ENCODE measurements around the gene OOSP4A. TPM values are rescaled to one million over a fixed set of nuclear protein-coding genes. Genes with fewer than 3 reads are reported as not detected.

Gene OOSP4A
- total RNA-seq = not detected

DNA sequence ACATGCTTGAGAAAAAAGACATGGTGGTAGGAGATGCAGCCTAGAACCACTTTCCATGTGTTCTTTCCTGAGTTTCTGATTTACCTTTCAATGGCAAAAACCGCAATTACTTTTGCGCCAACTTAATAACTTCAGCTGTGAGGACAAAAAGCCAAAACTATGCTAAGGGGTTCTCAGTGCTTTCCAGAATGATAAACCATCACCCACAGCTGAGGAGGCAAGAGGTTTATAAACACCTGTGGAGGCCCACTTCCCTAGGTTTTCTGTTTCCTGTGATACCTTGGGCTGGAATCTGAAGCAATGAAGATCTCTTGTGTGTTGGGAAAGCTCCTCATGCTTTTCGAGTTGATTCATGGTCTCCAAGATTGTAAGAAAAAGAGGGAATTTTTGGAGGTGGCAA, at the start of gene OOSP4A:
TSS of gene OOSP4A (plus strand) at position 301 of the 400 bp plus-strand sequence. CDS start at position 301, 0 bp downstream.
- Histone ChIP-seq H3K4me1 (no peaks in the 10 kb centered on the region), H3K36me3 (no peaks in the 10 kb centered on the region), H3K27me3 (no peaks in the 10 kb centered on the region), H3K27ac (no peak within 1 kb of the TSS), H3K4me3 (no peak within 1 kb of the TSS), H3K9me3 (no peaks in the 10 kb centered on the region)
- TF ChIP-seq CTCF (IDR thresholded peaks at IDR 0.05) = no peak
- TF ChIP-seq POLR2A (IDR thresholded peaks at IDR 0.05) = no peak
- intact Hi-C loops (cut with DNase I; ENCODE audit: low total_unique reads) = no loop called here
- no peak for DNase-seq

GRCh38 chr11:59918480-59918879, 45.4 kb upstream of the OOSP4A start:
- Histone ChIP-seq H3K4me1 (no peaks in the 10 kb centered on the region), H3K9me3 (peaks cover 0 to 3% of the 10 kb centered on the region in 2 donors), H3K4me3 (no peak overlapping the region), H3K36me3 (no peaks in the 10 kb centered on the region), H3K27ac (no peak overlapping the region), H3K27me3 (no peaks in the 10 kb centered on the region)
- intact Hi-C loops (cut with DNase I; ENCODE audit: low total_unique reads) = no loop called here
- TF ChIP-seq POLR2A (IDR thresholded peaks at IDR 0.05) (no peak), CTCF (IDR thresholded peaks at IDR 0.05) (no peak)
- DNase-seq = no peak

DNA sequence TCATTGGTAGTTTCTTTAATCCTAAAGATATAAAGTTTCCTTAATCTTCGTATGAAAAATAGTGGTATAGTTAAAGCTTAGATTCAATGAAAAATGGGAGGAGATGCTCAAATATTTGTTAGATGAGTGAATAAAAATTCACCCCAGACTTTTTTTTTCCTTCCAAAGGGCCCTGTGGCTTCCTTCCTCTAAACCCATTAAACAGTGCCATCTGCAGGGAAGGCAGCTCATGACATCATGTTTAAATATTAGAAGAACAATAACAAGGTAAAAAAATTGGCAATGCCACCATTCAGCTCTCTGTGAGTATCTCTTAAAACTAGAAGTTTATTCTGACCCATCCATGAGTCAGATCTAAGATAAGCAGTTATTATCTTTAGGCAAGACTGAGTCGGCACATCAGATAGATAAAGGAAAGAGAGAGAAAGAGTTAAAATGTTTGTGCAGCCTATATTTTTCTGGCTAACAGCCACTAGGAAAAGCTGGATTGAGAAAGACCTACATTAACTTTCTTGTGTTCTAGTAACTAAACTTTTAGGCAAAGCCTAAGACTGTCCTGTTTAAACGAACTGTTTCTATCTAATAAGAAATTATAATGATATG, 44.7 kb upstream of the OOSP4A start:
- TF ChIP-seq POLR2A (IDR thresholded peaks at IDR 0.05) = no peak
- no peak for TF ChIP-seq CTCF (IDR thresholded peaks at IDR 0.05)
- Histone ChIP-seq H3K4me3 (no peak overlapping the region), H3K27ac (no peak overlapping the region), H3K36me3 (no peaks in the 10 kb centered on the region), H3K27me3 (no peaks in the 10 kb centered on the region), H3K4me1 (no peaks in the 10 kb centered on the region), H3K9me3 (peaks cover 0 to 8% of the 10 kb centered on the region in 2 donors)
- intact Hi-C loops (cut with DNase I; ENCODE audit: low total_unique reads) = no loop called here
- DNase-seq = no peak

DNA sequence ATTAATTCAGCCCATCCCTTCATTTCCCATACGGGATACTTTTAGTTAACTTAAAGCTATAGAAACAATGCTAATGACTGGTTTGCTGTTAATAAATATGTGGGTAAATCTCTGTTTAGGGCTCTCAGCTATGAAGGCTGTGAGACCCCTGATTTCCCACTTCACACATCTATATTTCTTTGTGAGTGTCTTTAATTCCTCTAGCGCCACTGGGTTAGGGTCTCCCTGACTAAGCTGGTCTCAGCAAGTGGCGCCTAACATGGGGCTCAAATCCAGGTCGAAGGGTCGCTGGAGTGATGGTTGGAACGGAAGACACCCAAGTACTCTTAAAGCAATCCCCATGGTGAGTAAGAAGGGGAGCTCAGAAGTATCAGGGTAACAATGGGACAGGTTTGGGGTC, 40.0 kb upstream of the OOSP4A start:
- H3K9me3 ChIP-seq = peaks cover 0 to 12% of the 10 kb centered on the region in 2 donors
- H3K27me3 ChIP-seq = no peaks in the 10 kb centered on the region
- intact Hi-C loops (cut with DNase I; ENCODE audit: low total_unique reads) = no loop called here
- no peak for TF ChIP-seq CTCF (IDR thresholded peaks at IDR 0.05)
- no peak for TF ChIP-seq POLR2A (IDR thresholded peaks at IDR 0.05)
- no peak overlapping the region for H3K27ac ChIP-seq
- DNase-seq = no peak
- H3K4me3 ChIP-seq = no peak overlapping the region
- H3K4me1 ChIP-seq = no peaks in the 10 kb centered on the region
- no peaks in the 10 kb centered on the region for H3K36me3 ChIP-seq

- no peaks in the 10 kb centered on the region for H3K27me3 ChIP-seq
- TF ChIP-seq POLR2A (IDR thresholded peaks at IDR 0.05) = no peak
- TF ChIP-seq CTCF (IDR thresholded peaks at IDR 0.05) = no peak
- H3K4me3 ChIP-seq = no peak overlapping the region
- no peaks in the 10 kb centered on the region for H3K9me3 ChIP-seq
- intact Hi-C loops (cut with DNase I; ENCODE audit: low total_unique reads) = no loop called here
- H3K36me3 ChIP-seq = no peaks in the 10 kb centered on the region
- H3K27ac ChIP-seq = no peak overlapping the region
- no peak for DNase-seq
- H3K4me1 ChIP-seq = no peaks in the 10 kb centered on the region
Measured at GRCh38 chr11:59931688-59932087, 32.1 kb upstream of the OOSP4A start.
